HepG2 (cell line): ENCODE measurements around the gene EPB41L5. TPM values are rescaled to one million over a fixed set of nuclear protein-coding genes. Genes with fewer than 3 reads are reported as not detected.
A peak's percentile ranks its signal among the peaks of the same experiment; 100 is the strongest.
"Not testable (repeated sequence)": the region's sequence is repeated elsewhere in the genome, so short reads cannot be mapped to it uniquely, and the experiment has no call there.

Experiments
- ATAC-seq: fragments of 200-7000 bp; cut with Tn5 transposase; 3 replicates; pipeline ENCODE4 v1.9.1; 2020; ENCODE audit warnings: mild to moderate bottlenecking, moderate library complexity
- BruUV-seq: library from RNA; stranded (reverse); fragments of 400-500 nt; replicated peaks from 2 replicates; lab custom pipeline; 2021; lab: Mats Ljungman, UMichigan
- CTCF ChIA-PET: fragments of 300-600 bp; formaldehyde crosslinking; extraction: SDS; loops from one replicate; lab custom pipeline; 2021; ENCODE audit warnings: low total read pairs, inconsistent platforms, low intra/inter-chr PET ratio; lab: Yijun Ruan, JAX
- POLR2A ChIA-PET: fragments of 350-600 bp; sonication (Branson Sonifier 250); formaldehyde crosslinking; loops from one replicate; lab custom pipeline; 2020; ENCODE audit warnings: antibody characterized with exemption, inconsistent platforms; lab: Yijun Ruan, JAX
- DNase-seq: peaks from one replicate; pipeline ENCODE4 v3.0.0-alpha.2; 2015; ENCODE audit warnings: low spot score
- FAIRE-seq: peaks from 3 replicates; lab custom pipeline; 2011; peaks lifted over from hg19 to GRCh38; lab: Jason Lieb, UNC
- H2AFZ ChIP-seq: one replicate; pipeline ENCODE4 v1.6.1; 2011; ENCODE audit warnings: low read length, inconsistent platforms
- H3K27ac ChIP-seq: fragments of 300-600 bp; 3 replicates; pipeline ENCODE4 v1.8.0; 2011; ENCODE audit warnings: mixed run types, mild to moderate bottlenecking, mixed read lengths, low read length, inconsistent platforms; ENCODE audit not compliant: insufficient read depth; ENCODE audit errors: extremely low read length
- H3K27me3 ChIP-seq, 2 experiments: fragments of 200-600 bp in 1 of 2; 2 replicates in 1 of 2; 3 replicates in 1 of 2; pipeline versions ENCODE4 v1.6.0 to v1.8.0; 2011; ENCODE audit warnings: low read length in 2 of 2, mild to moderate bottlenecking in 2 of 2, moderate library complexity in 2 of 2, inconsistent platforms in 1 of 2; ENCODE audit not compliant: insufficient read depth in 2 of 2, control insufficient read depth in 1 of 2
- H3K36me3 ChIP-seq, 2 experiments: fragments of 200-600 bp in 1 of 2; replicated peaks in 1 of 2; 2 replicates in 1 of 2; 3 replicates in 1 of 2; pipeline versions ENCODE4 v1.5.1 to v1.8.0; 2011; ENCODE audit warnings: low read length in 2 of 2, inconsistent platforms in 1 of 2; ENCODE audit not compliant: insufficient read depth in 2 of 2, control insufficient read depth in 1 of 2
- H3K4me1 ChIP-seq: 2 replicates; pipeline ENCODE4 v1.5.1; 2012; ENCODE audit warnings: low read length, inconsistent platforms; ENCODE audit not compliant: insufficient read depth
- H3K4me2 ChIP-seq: 2 replicates; pipeline ENCODE4 v1.6.0; 2011; ENCODE audit warnings: low read depth, low read length, inconsistent platforms
- H3K4me3 ChIP-seq, 3 experiments: fragments of 200-600 bp in 1 of 3; sonication (generic), shearing (Covaris generic) in 1 of 3; replicated peaks in 1 of 3; 2 replicates each; pipeline ENCODE4 v1.5.1; 2011 to 2016; ENCODE audit warnings: low read length in 3 of 3, inconsistent platforms in 2 of 3, low read depth in 2 of 3, mild to moderate bottlenecking in 2 of 3, control low read depth in 1 of 3, mixed read lengths in 1 of 3; ENCODE audit not compliant: insufficient read depth in 1 of 3
- H3K79me2 ChIP-seq: one replicate; pipeline ENCODE4 v1.6.1; 2011; ENCODE audit warnings: low read length, inconsistent platforms; ENCODE audit not compliant: insufficient read depth
- H3K9ac ChIP-seq: 2 replicates; pipeline ENCODE4 v1.6.0; 2011; ENCODE audit warnings: mild to moderate bottlenecking, low read depth, low read length, inconsistent platforms; ENCODE audit not compliant: insufficient read depth
- H3K9me3 ChIP-seq: 2 replicates; pipeline ENCODE4 v1.5.1; 2012; ENCODE audit warnings: mild to moderate bottlenecking, low read length
- H4K20me1 ChIP-seq: 2 replicates; pipeline ENCODE4 v1.6.0; 2011; ENCODE audit warnings: inconsistent platforms, mild to moderate bottlenecking, low read length, moderate library complexity; ENCODE audit not compliant: insufficient read depth
- CTCF ChIP-seq: sonication (generic); formaldehyde crosslinking; IDR thresholded peaks from 2 replicates; pipeline ENCODE4 v1.5.0; 2020; ENCODE audit warnings: mild to moderate bottlenecking, missing genetic modification reagents, moderate library complexity
- ISX ChIP-seq: sonication (generic); formaldehyde crosslinking; conservative IDR thresholded peaks from 2 replicates; pipeline ENCODE4 v1.5.0; 2020; ENCODE audit warnings: missing genetic modification reagents
- MAFF ChIP-seq: IDR thresholded peaks from 2 replicates; pipeline ENCODE4 v1.6.1; 2011; ENCODE audit warnings: low read depth, low read length, improper control_type of control experiment
- MAFK ChIP-seq, 2 experiments: IDR thresholded peaks in 1 of 2; conservative IDR thresholded peaks in 1 of 2; 2 replicates each; pipeline ENCODE4 v1.6.1; 2011; ENCODE audit warnings: improper control_type of control experiment in 2 of 2, low read length in 2 of 2
- TEAD3 ChIP-seq: optimal IDR thresholded peaks from 2 replicates; pipeline ENCODE3; 2016; ENCODE audit warnings: borderline replicate concordance
- ZFP36 ChIP-seq: fragments of 150-350 bp; IDR thresholded peaks from 2 replicates; pipeline ENCODE4 v1.6.1; 2018; ENCODE audit warnings: borderline replicate concordance, low read length, low read depth; ENCODE audit not compliant: partially characterized antibody
- ZMYM2 ChIP-seq: sonication (generic); formaldehyde crosslinking; IDR thresholded peaks from 2 replicates; pipeline ENCODE4 v1.8.0; 2022; ENCODE audit warnings: mild to moderate bottlenecking, missing genetic modification reagents
- ZNF7 ChIP-seq: IDR thresholded peaks from 2 replicates; pipeline ENCODE4 v1.6.1; 2016; ENCODE audit warnings: missing biosample characterization, missing genetic modification reagents
- WGBS: methylation state at CpG from one replicate; pipeline ENCODE4 v1.1.6; 2017; ENCODE audit warnings: low lambda C conversion rate; 5-methylcytosine and 5-hydroxymethylcytosine counted together
- in situ Hi-C: cut with HindIII; loops from 2 replicates; pipeline ENCODE4 v1.10.0; 2017; ENCODE audit warnings: low pct_unique_long_range_greater_than_20kb; ENCODE audit not compliant: extremely low pct_ligation_motif_present
- intact Hi-C: fragments of 100-400 bp; cut with micrococcal nuclease; formaldehyde crosslinking; loops from one replicate; pipeline ENCODE4 v1.10.0; 2022; ENCODE audit not compliant: unreplicated experiment
- polyA plus RNA-seq, 8 experiments: library from polyadenylated mRNA; depleted of rRNA in 3 of 8; stranded (reverse) in 7 of 8; unstranded in 1 of 8; fragments of >200 nt; fragmentation: Illumina TruSeq in 4 of 8; extraction: Trizol in 4 of 8; gene quantifications; 2 replicates each; pipeline versions ENCODE4 v1.2.1 to v1.2.3, GENCODE V29; 2011 to 2016; ENCODE audit warnings: low read depth in 4 of 8, missing spikeins in 1 of 8, mixed read lengths in 1 of 8; ENCODE audit not compliant: insufficient read depth in 1 of 8
- total RNA-seq, 5 experiments: library from RNA; depleted of rRNA; stranded (reverse); fragments of >200 nt; fragmentation: Illumina TruSeq; extraction: Trizol; gene quantifications; 2 replicates each; pipeline ENCODE4 v1.2.3, GENCODE V29; 2016; ENCODE audit warnings: low read depth in 1 of 5

Gene EPB41L5
- total and polyA plus RNA-seq, 2 of the 13 experiments (the other 11 are each of a cell fraction or from before 2014, with no cell fraction given) = 40.5 to 47.5 TPM

GRCh38 chr2:120022505-120022904, 9.6 kb downstream of the EPB41L5 start:
- ATAC-seq, H3K27me3 ChIP-seq, DNase-seq, FAIRE-seq, intact Hi-C loops, H3K4me2 ChIP-seq, H3K4me3 ChIP-seq, H3K27ac ChIP-seq, H2AFZ ChIP-seq, BruUV-seq, CTCF ChIA-PET, H3K9ac ChIP-seq, in situ Hi-C loops, H3K9me3 ChIP-seq: not testable (repeated sequence)
- Histone ChIP-seq H3K36me3 (peaks cover 0 to 14% of the 10 kb centered on the region in 2 experiments; a peak in 2 of 5 replicates), H3K4me1 (peaks cover 16% of the 10 kb centered on the region), H4K20me1 (peaks cover 18% of the 10 kb centered on the region; the same call in 1 of the 2 replicates), H3K79me2 (peaks cover 93% of the 10 kb centered on the region)
- WGBS = 92% methylated on average over 1 of the region's 1 CpG
- TF ChIP-seq MAFK (conservative IDR thresholded peaks at IDR 0.05 in 1 of 2, IDR thresholded peaks at IDR 0.05 in 1 of 2; ENCODE audit: low read length in 2 of 2) = peak; percentile 74 to 82
- peak; percentile 82 for TF ChIP-seq MAFF
- POLR2A ChIA-PET = interaction anchor here (0.6 kb wide), 1 partner anchor 40 kb away, joined by 3 read pairs; no protein-coding TSS in a partner anchor

DNA sequence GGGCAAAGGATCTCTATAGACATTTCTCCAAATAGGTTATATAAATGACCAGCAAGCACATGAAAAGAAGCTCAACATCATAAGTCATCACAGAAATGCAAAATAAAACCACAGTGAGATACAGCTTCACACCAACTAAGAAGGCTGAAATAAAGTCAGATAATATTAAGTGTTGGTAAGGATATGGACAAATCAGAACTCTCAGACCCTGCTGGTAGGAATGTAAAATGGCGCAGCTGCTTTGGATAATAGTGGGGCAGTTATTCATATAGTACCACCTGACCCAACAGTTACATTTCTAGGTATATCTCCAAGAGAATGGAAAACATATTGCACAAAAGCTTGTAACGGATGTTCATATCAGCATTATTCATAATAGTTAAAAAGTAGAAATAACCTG, 14.0 kb downstream of the EPB41L5 start:
- ChIA-PET CTCF (no interaction called here), POLR2A (no interaction called here)
- H3K4me2 ChIP-seq = no peak overlapping the region
- no peak overlapping the region for H3K9ac ChIP-seq
- H3K4me3 ChIP-seq = no peak overlapping the region
- peaks cover 4% of the 10 kb centered on the region for H3K4me1 ChIP-seq
- no peaks in the 10 kb centered on the region for H3K27me3 ChIP-seq
- H3K27ac ChIP-seq = no peak overlapping the region
- no peaks in the 10 kb centered on the region; the same call in 1 of the 2 replicates for H3K9me3 ChIP-seq
- in situ Hi-C loops (no loop called here), intact Hi-C loops (no loop called here)
- TF ChIP-seq ZNF7 (CRISPR knock-in tag) (peak; percentile 99), CTCF (CRISPR knock-in tag) (0 out of 2 replicates have a peak, but pooled peaks have one; percentile 9), ZMYM2 (CRISPR knock-in tag) (0 out of 2 replicates have a peak, but pooled peaks have one; percentile 24), ZFP36 (peak; percentile 74), TEAD3 (peak; percentile 97), ISX (no peak)
- DNase-seq (no peak), ATAC-seq (peak; percentile 67; the same call in 2 of the 3 replicates), FAIRE-seq (no peak)
- peaks cover 0 to 13% of the 10 kb centered on the region in 2 experiments; a peak in 2 of 5 replicates for H3K36me3 ChIP-seq
- peaks cover 12% of the 10 kb centered on the region; the same call in 1 of the 2 replicates for H4K20me1 ChIP-seq
- 98% methylated on average over 2 of the region's 2 CpGs for WGBS
- H2AFZ ChIP-seq = no peak overlapping the region
- BruUV-seq = no TSS peak
- peaks cover 86% of the 10 kb centered on the region for H3K79me2 ChIP-seq
